Endothelial cell of umbilical vein (primary cell): ENCODE results near the gene BHLHE41. TPM values are rescaled to one million over a fixed set of nuclear protein-coding genes. Genes with fewer than 3 reads are reported as not detected.

ENCODE experiments used
- BruUV-seq: library from RNA; stranded (reverse); fragments of 400-500 nt; replicated peaks from 2 replicates; lab custom pipeline; 2021; lab: Mats Ljungman, UMichigan
- CTCF ChIA-PET: fragments of 300-600, 350-600 bp; sonication (Branson Sonifier 250); formaldehyde crosslinking; loops from one replicate; lab custom pipeline; 2021; ENCODE audit warnings: antibody characterized with exemption, inconsistent platforms; lab: Charles Lee
- POLR2A ChIA-PET: fragments of 300-600, 350-600 bp; sonication (Branson Sonifier 250); formaldehyde crosslinking; loops from one replicate; lab custom pipeline; 2021; ENCODE audit warnings: antibody characterized with exemption, inconsistent platforms; lab: Charles Lee
- DNase-seq: peaks from one replicate; pipeline ENCODE4 v3.0.0-alpha.2; 2011; ENCODE audit warnings: low read depth, low spot score
- FAIRE-seq: peaks from 2 replicates; lab custom pipeline; 2011; peaks lifted over from hg19 to GRCh38; lab: Jason Lieb, UNC
- H2AFZ ChIP-seq: 2 replicates; pipeline ENCODE4 v1.6.0; 2012; ENCODE audit warnings: low read depth, low read length, control low read depth, inconsistent platforms
- H3K27ac ChIP-seq: 2 replicates; pipeline ENCODE4 v1.5.1; 2011; ENCODE audit warnings: low read depth, mild to moderate bottlenecking, control low read depth, low read length, moderate library complexity; ENCODE audit not compliant: insufficient read depth
- H3K27me3 ChIP-seq, 2 experiments: 2 replicates each; pipeline versions ENCODE4 v1.6.0 to v1.6.1; 2011; ENCODE audit warnings: low read length in 2 of 2, mixed read lengths in 1 of 2; ENCODE audit not compliant: control insufficient read depth in 2 of 2, insufficient read depth in 2 of 2
- H3K36me3 ChIP-seq, 2 experiments: 2 replicates in 1 of 2; 3 replicates in 1 of 2; pipeline ENCODE4 v1.5.1; 2011; ENCODE audit warnings: low read length in 2 of 2, mild to moderate bottlenecking in 1 of 2, moderate library complexity in 1 of 2; ENCODE audit not compliant: control insufficient read depth in 2 of 2, insufficient read depth in 2 of 2; ENCODE audit errors: extremely low read depth in 1 of 2
- H3K4me1 ChIP-seq: 3 replicates; pipeline ENCODE4 v1.5.1; 2011; ENCODE audit warnings: mild to moderate bottlenecking, low read length; ENCODE audit not compliant: control insufficient read depth, insufficient read depth; ENCODE audit errors: extremely low read depth
- H3K4me2 ChIP-seq: 2 replicates; pipeline ENCODE4 v1.6.1; 2011; ENCODE audit warnings: low read length, control low read depth, mixed read lengths; ENCODE audit not compliant: insufficient read depth
- H3K4me3 ChIP-seq, 3 experiments: fragments of 200-600 bp in 1 of 3; sonication (generic), shearing (Covaris generic) in 1 of 3; replicated peaks in 1 of 3; 2 replicates each; pipeline ENCODE4 v1.5.1; 2011 to 2016; ENCODE audit warnings: control low read depth in 3 of 3, low read length in 3 of 3, mild to moderate bottlenecking in 2 of 3, inconsistent platforms in 1 of 3, low read depth in 1 of 3, moderate library complexity in 1 of 3; ENCODE audit not compliant: insufficient read depth in 1 of 3
- H3K79me2 ChIP-seq: 2 replicates; pipeline ENCODE4 v1.6.0; 2012; ENCODE audit warnings: low read length, inconsistent platforms; ENCODE audit not compliant: control insufficient read depth, insufficient read depth
- H3K9ac ChIP-seq: replicated peaks from 2 replicates; pipeline ENCODE3; 2011; ENCODE audit warnings: low read length, control low read depth; ENCODE audit not compliant: insufficient read depth; ENCODE audit errors: extremely low read depth
- H3K9me1 ChIP-seq: replicated peaks from 3 replicates; pipeline ENCODE4 v1.6.0; 2011; ENCODE audit warnings: mild to moderate bottlenecking, low read length; ENCODE audit not compliant: control insufficient read depth, insufficient read depth; ENCODE audit errors: extremely low read depth
- H3K9me3 ChIP-seq: replicated peaks from 2 replicates; pipeline ENCODE4 v1.5.1; 2012; ENCODE audit warnings: low read length, inconsistent platforms; ENCODE audit not compliant: control insufficient read depth, insufficient read depth
- H4K20me1 ChIP-seq: replicated peaks from 2 replicates; pipeline ENCODE3; 2011; ENCODE audit warnings: mild to moderate bottlenecking, low read length; ENCODE audit not compliant: control insufficient read depth, insufficient read depth; ENCODE audit errors: extremely low read depth
- CTCF ChIP-seq, 2 donors: IDR thresholded peaks; 1 replicate in 1 of 2; 2 replicates in 1 of 2; pipeline ENCODE4 v1.5.1; 2011; ENCODE audit warnings: low read length in 2 of 2, mild to moderate bottlenecking in 2 of 2, moderate library complexity in 2 of 2, control low read depth in 1 of 2, inconsistent platforms in 1 of 2, low read depth in 1 of 2; ENCODE audit not compliant: insufficient read depth in 1 of 2; ENCODE audit errors: extremely low read depth in 1 of 2
- EZH2 ChIP-seq: IDR thresholded peaks from 2 replicates; pipeline ENCODE4 v1.6.1; 2012; ENCODE audit warnings: borderline replicate concordance, low read depth, mild to moderate bottlenecking, moderate library complexity, low read length, inconsistent platforms; ENCODE audit not compliant: severe bottlenecking
- FOS ChIP-seq: IDR thresholded peaks from 2 replicates; pipeline ENCODE4 v1.6.1; 2011; ENCODE audit warnings: mild to moderate bottlenecking, low read length, moderate library complexity, borderline replicate concordance; ENCODE audit not compliant: insufficient read depth
- JUN ChIP-seq: IDR thresholded peaks from 2 replicates; pipeline ENCODE4 v1.6.1; 2011; ENCODE audit warnings: borderline replicate concordance, low read depth; ENCODE audit not compliant: insufficient read length, insufficient read depth
- MAX ChIP-seq: IDR thresholded peaks from 2 replicates; pipeline ENCODE4 v1.6.1; 2011; ENCODE audit not compliant: insufficient read depth, insufficient read length
- MYC ChIP-seq: IDR thresholded peaks from one replicate; pipeline ENCODE4 v1.6.1; 2011; ENCODE audit warnings: mild to moderate bottlenecking, low read depth, low read length
- POLR2A ChIP-seq: IDR thresholded peaks from 2 replicates; pipeline ENCODE4 v1.6.1; 2012; ENCODE audit warnings: low read depth, mild to moderate bottlenecking, control low read depth, low read length
- dilution Hi-C: fragments of 300-500 bp; cut with MboI; formaldehyde crosslinking; loops from one replicate; pipeline ENCODE4 v1.15.0; 2019; ENCODE audit warnings: low sequenced_read_pairs; ENCODE audit not compliant: extremely low pct_ligation_motif_present
- intact Hi-C: fragments of 100-400 bp; cut with micrococcal nuclease; formaldehyde crosslinking; loops from one replicate; pipeline ENCODE4 v1.10.0; 2022
- polyA plus RNA-seq, 4 experiments: library from polyadenylated mRNA; depleted of rRNA in 3 of 4; stranded (reverse) in 3 of 4; unstranded in 1 of 4; fragments of >200 nt; gene quantifications; 2 replicates each; pipeline versions ENCODE4 v1.2.1 to v1.2.3, GENCODE V29; 2011 to 2012; ENCODE audit warnings: missing spikeins in 1 of 4
- total RNA-seq: library from RNA; stranded (reverse); gene quantifications from 2 replicates; pipeline ENCODE4 v1.2.3, GENCODE V29; 2021

BHLHE41 gene
- total and polyA plus RNA-seq, 2 donors (not counting 3 experiments of a cell fraction or from before 2014, with no cell fraction given) = 0.12 to 0.24 TPM

- H3K27me3 ChIP-seq = peaks cover 11 to 18% of the 10 kb centered on the region in 2 experiments
- dilution Hi-C loops = no loop called here
- H3K9ac ChIP-seq = no peak overlapping the region
- H3K9me1 ChIP-seq = no peaks in the 10 kb centered on the region
- no peak overlapping the region for H3K27ac ChIP-seq
- FAIRE-seq (peak; percentile 95), DNase-seq (peak; percentile 67)
- no peak for TF ChIP-seq MAX
- peak; percentile 44 to 49 for TF ChIP-seq CTCF (IDR thresholded peaks at IDR 0.05; ENCODE audit: extremely low read depth in 1 of 2, insufficient read depth in 1 of 2, low read depth in 1 of 2, low read length in 2 of 2)
- TF ChIP-seq EZH2 = no peak
- no peak overlapping the region for H3K4me3 ChIP-seq
- H3K36me3 ChIP-seq = no peaks in the 10 kb centered on the region
- intact Hi-C loops = loop anchor here (1.0 to 5.0 kb wide), 4 partner anchors 315 to 713 kb away; partner anchors contain the start of gene ITPR2
- no peaks in the 10 kb centered on the region for H4K20me1 ChIP-seq
- peaks cover 20% of the 10 kb centered on the region for H3K4me1 ChIP-seq
- H3K79me2 ChIP-seq = no peaks in the 10 kb centered on the region
- CTCF ChIA-PET = interaction anchor here (0.5 to 2.8 kb wide), 82 partner anchors 9 to 896 kb away, joined by 3 to 48 read pairs (median 4); partner anchors contain the start of gene SSPN
- H3K9me3 ChIP-seq = no peaks in the 10 kb centered on the region
- BruUV-seq = no TSS peak
- POLR2A ChIA-PET = no interaction called here
- no peak overlapping the region for H2AFZ ChIP-seq
- H3K4me2 ChIP-seq = no peak overlapping the region
Measured at GRCh38 chr12:26119391-26119989, 5.3 kb downstream of the BHLHE41 start.

DNA sequence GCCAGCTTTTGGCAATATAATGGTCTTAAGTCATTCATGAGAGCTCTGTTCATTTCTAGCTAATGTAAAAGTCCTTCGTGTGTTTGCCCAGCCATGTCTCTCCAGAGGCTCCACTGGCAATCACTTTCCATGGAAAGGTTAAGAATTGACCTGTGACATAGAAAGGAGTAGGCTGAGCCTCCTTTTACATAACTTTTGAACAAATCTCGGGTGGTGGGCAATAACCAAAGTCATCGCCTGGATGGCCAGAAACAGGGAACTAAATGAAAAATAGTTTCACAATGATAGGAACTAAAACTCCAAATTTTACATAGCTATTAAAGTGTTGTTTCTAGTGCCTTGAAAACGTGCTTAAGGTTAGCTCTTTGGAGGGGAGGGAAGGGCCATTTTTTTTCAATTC is 6.5 kb downstream of the BHLHE41 start:
- Histone ChIP-seq H3K79me2 (no peaks in the 10 kb centered on the region), H3K4me2 (no peak overlapping the region), H3K9ac (no peak overlapping the region), H3K4me3 (no peak overlapping the region), H3K9me3 (no peaks in the 10 kb centered on the region), H3K36me3 (no peaks in the 10 kb centered on the region), H2AFZ (no peak overlapping the region), H3K9me1 (no peaks in the 10 kb centered on the region), H4K20me1 (no peaks in the 10 kb centered on the region), H3K4me1 (peaks cover 21% of the 10 kb centered on the region), H3K27me3 (peaks cover under 1 to 6% of the 10 kb centered on the region in 2 experiments), H3K27ac (no peak overlapping the region)
- TF ChIP-seq POLR2A = no peak
- TF ChIP-seq EZH2 = no peak
- no peak for TF ChIP-seq MAX
- TF ChIP-seq MYC = no peak
- no peak for TF ChIP-seq FOS
- no peak for TF ChIP-seq JUN
- ChIA-PET CTCF (interaction anchor here (0.8 to 2.8 kb wide), 23 partner anchors 10 to 1188 kb away, joined by 3 to 48 read pairs (median 6); no protein-coding TSS in a partner anchor), POLR2A (no interaction called here)
- DNase-seq (no peak), FAIRE-seq (no peak)
- dilution Hi-C loops (no loop called here), intact Hi-C loops (loop anchor here (2.0 to 5.0 kb wide), 3 partner anchors 316 to 714 kb away; partner anchors contain the start of gene ITPR2)
- BruUV-seq = no TSS peak
